HL-60 (cell line): ENCODE data around the gene TRAPPC1.

Experiments used
- POLR2AphosphoS5 ChIP-seq: IDR thresholded peaks from 2 replicates; pipeline ENCODE4 v1.6.1; 2012; ENCODE audit warnings: low read depth
- TF ChIP-seq, protein P1 (sequence below): IDR thresholded peaks from one replicate; pipeline ENCODE4 v1.5.1; 2011; ENCODE audit warnings: low read length, control low read depth, inconsistent platforms; ENCODE audit not compliant: insufficient read depth

DNA sequence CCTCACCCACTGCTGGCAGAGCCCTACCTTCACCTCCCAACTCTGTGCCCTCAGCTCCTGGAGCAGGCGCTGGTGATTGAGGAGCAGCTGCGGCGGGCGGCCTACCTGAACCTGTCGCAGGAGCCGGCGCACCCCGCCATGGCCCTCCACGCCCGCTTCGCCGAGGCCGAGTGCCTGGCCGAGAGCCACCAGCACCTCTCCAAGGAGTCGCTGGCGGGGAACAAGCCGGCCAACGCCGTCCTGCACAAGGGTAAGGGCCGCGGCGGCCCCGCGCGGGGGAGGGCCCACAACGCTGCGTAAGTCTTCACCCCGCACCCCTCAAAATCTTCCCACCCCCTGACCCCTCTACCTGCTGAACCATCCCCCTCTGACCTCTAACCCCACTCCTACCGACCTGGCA, 22.7 kb downstream of the TRAPPC1 start:
- TF ChIP-seq, protein P1, sequence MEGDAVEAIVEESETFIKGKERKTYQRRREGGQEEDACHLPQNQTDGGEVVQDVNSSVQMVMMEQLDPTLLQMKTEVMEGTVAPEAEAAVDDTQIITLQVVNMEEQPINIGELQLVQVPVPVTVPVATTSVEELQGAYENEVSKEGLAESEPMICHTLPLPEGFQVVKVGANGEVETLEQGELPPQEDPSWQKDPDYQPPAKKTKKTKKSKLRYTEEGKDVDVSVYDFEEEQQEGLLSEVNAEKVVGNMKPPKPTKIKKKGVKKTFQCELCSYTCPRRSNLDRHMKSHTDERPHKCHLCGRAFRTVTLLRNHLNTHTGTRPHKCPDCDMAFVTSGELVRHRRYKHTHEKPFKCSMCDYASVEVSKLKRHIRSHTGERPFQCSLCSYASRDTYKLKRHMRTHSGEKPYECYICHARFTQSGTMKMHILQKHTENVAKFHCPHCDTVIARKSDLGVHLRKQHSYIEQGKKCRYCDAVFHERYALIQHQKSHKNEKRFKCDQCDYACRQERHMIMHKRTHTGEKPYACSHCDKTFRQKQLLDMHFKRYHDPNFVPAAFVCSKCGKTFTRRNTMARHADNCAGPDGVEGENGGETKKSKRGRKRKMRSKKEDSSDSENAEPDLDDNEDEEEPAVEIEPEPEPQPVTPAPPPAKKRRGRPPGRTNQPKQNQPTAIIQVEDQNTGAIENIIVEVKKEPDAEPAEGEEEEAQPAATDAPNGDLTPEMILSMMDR = no peak
- no peak for TF ChIP-seq POLR2AphosphoS5
